Embryonic facial prominence (tissue), 1 donor: ENCODE data around the gene VSIG10L2.

Experiments
- DNase-seq: peaks from one replicate; pipeline ENCODE4 v3.0.0-alpha.2; 2016; ENCODE audit errors: extremely low spot score

VSIG10L2 gene

GRCh38 chr11:125929445-125930075 is 16.3 kb upstream of the VSIG10L2 start:
- no peak for DNase-seq

GRCh38 chr11:125930076-125930450 is 15.8 kb upstream of the VSIG10L2 start:
- no peak for DNase-seq

GRCh38 chr11:125931116-125931515 is 14.7 kb upstream of the VSIG10L2 start:
- DNase-seq, result no peak

GRCh38 chr11:125931668-125932067 is 14.2 kb upstream of the VSIG10L2 start:
- no peak for DNase-seq

- no peak for DNase-seq
Measured at GRCh38 chr11:125932301-125932700, 13.5 kb upstream of the VSIG10L2 start.

GRCh38 chr11:125933030-125933813 is 12.6 kb upstream of the VSIG10L2 start:
- DNase-seq, result no peak

- DNase-seq, result no peak
Measured at GRCh38 chr11:125934473-125934872, 11.4 kb upstream of the VSIG10L2 start.

GRCh38 chr11:125935056-125935455 is 10.8 kb upstream of the VSIG10L2 start:
- DNase-seq, result no peak

GRCh38 chr11:125935618-125936199 is 10.1 kb upstream of the VSIG10L2 start:
- peak; percentile 72 for DNase-seq

- DNase-seq, result no peak
Measured at GRCh38 chr11:125938418-125938817, 7.4 kb upstream of the VSIG10L2 start.

GRCh38 chr11:125939081-125939521 is 6.7 kb upstream of the VSIG10L2 start:
- DNase-seq, result no peak

GRCh38 chr11:125940145-125940544 is 5.7 kb upstream of the VSIG10L2 start:
- DNase-seq, result no peak

GRCh38 chr11:125941267-125941618 is 4.6 kb upstream of the VSIG10L2 start:
- no peak for DNase-seq

- no peak for DNase-seq
Measured at GRCh38 chr11:125941619-125942611, 3.9 kb upstream of the VSIG10L2 start.

- no peak for DNase-seq
Measured at GRCh38 chr11:125942771-125943428, 2.9 kb upstream of the VSIG10L2 start.

- DNase-seq, result no peak
Measured at GRCh38 chr11:125943661-125944349, 2.0 kb upstream of the VSIG10L2 start.

GRCh38 chr11:125944350-125945010 is 1.4 kb upstream of the VSIG10L2 start:
- no peak for DNase-seq

GRCh38 chr11:125945011-125945796 is 640 bp upstream of the VSIG10L2 start:
- DNase-seq, result no peak

- DNase-seq, result no peak
Measured at GRCh38 chr11:125946712-125947418, 1.0 kb downstream of the VSIG10L2 start.
